ENCODE results near the gene AFP. TPM values are rescaled to one million over a fixed set of nuclear protein-coding genes. Genes with fewer than 3 reads are reported as not detected.

The AFP gene
- total RNA-seq, 1 donor from 2014 or later: not detected

DNA sequence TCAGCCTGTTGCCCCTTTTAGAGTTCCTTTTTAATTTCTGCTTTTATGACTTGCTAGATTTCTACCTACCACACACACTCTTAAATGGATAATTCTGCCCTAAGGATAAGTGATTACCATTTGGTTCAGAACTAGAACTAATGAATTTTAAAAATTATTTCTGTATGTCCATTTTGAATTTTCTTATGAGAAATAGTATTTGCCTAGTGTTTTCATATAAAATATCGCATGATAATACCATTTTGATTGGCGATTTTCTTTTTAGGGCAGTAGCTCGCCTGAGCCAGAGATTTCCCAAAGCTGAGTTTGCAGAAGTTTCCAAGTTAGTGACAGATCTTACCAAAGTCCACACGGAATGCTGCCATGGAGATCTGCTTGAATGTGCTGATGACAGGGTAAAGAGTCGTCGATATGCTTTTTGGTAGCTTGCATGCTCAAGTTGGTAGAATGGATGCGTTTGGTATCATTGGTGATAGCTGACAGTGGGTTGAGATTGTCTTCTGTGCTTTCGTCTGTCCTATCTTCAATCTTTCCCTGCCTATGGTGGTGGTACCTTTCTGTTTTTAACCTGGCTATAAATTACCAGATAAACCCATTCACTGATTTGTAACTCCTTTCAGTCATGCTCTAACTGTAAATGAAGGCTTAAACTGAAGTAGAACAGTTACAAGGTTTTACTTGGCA, 24.1 kb upstream of the AFP start:
- intact Hi-C loops (cut with micrococcal nuclease): no loop called here
- no peak for ATAC-seq
- DNase-seq: no peak

DNA sequence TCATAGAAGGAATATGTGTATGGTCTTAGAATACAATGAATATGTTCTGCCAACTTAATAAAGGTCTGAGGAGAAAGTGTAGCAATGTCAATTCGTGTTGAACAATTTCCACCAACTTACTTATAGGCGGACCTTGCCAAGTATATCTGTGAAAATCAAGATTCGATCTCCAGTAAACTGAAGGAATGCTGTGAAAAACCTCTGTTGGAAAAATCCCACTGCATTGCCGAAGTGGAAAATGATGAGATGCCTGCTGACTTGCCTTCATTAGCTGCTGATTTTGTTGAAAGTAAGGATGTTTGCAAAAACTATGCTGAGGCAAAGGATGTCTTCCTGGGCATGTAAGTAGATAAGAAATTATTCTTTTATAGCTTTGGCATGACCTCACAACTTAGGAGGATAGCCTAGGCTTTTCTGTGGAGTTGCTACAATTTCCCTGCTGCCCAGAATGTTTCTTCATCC, 22.7 kb upstream of the AFP start:
- no peak for DNase-seq
- ATAC-seq: no peak
- intact Hi-C loops (cut with micrococcal nuclease): no loop called here

- no peak for ATAC-seq
- no peak for DNase-seq
- intact Hi-C loops (cut with micrococcal nuclease): no loop called here
Observed at GRCh38 chr4:73414936-73415271, 21.1 kb upstream of the AFP start.

- no peak for ATAC-seq
- intact Hi-C loops (cut with micrococcal nuclease): no loop called here
- DNase-seq: no peak
Observed at GRCh38 chr4:73415807-73416238, 20.2 kb upstream of the AFP start.

DNA sequence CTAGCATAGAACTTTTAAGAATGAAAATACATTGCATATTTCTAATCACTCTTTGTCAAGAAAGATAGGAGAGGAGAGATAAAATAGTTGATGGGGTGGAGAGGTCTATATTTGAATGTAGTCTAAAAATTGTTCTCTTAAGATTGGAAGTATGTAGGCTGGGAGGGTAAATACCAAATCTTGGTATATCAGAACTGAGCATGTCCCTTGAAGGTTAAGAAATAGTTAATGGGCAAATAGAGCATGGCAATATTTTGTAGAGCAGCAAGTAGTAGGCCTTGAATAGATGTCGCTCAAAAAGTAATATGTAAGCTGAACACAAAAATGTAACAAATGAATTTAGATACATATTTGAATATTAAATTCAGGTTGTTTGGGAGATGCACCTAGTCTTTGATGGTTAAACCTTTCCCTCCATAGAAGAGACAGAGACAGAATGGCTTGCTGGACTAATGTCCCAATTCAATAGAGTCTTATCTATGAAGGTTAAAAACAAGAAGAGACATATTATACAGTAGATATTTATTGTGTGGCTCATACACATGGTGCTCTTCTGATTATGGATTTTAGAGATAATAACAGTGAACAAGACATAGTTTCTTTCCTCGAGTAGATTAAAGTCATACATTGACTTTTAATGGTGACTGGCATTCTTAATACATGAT, 19.5 kb upstream of the AFP start:
- no peak for DNase-seq
- ATAC-seq: no peak
- intact Hi-C loops (cut with micrococcal nuclease): no loop called here

DNA sequence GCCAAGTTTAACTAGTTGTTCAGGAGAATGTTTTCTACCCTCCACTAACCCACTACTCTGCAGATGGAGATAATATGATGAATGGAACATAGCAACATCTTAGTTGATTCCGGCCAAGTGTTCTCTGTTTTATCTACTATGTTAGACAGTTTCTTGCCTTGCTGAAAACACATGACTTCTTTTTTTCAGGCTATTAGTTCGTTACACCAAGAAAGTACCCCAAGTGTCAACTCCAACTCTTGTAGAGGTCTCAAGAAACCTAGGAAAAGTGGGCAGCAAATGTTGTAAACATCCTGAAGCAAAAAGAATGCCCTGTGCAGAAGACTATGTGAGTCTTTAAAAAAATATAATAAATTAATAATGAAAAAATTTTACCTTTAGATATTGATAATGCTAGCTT, 18.7 kb upstream of the AFP start:
- DNase-seq (no peak), ATAC-seq (no peak)
- intact Hi-C loops (cut with micrococcal nuclease): no loop called here

DNA sequence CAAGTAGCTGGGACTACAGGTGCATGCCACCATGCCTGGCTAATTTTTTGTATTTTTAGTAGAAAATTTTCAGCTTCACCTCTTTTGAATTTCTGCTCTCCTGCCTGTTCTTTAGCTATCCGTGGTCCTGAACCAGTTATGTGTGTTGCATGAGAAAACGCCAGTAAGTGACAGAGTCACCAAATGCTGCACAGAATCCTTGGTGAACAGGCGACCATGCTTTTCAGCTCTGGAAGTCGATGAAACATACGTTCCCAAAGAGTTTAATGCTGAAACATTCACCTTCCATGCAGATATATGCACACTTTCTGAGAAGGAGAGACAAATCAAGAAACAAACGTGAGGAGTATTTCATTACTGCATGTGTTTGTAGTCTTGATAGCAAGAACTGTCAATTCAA, 18.0 kb upstream of the AFP start:
- intact Hi-C loops (cut with micrococcal nuclease): no loop called here
- DNase-seq (no peak), ATAC-seq (no peak)

GRCh38 chr4:73418677-73419076, 17.3 kb upstream of the AFP start:
- intact Hi-C loops (cut with micrococcal nuclease): no loop called here
- no peak for ATAC-seq
- DNase-seq: no peak

- no peak for DNase-seq
- intact Hi-C loops (cut with micrococcal nuclease): no loop called here
- no peak for ATAC-seq
Observed at GRCh38 chr4:73419106-73420038, 16.6 kb upstream of the AFP start.

DNA sequence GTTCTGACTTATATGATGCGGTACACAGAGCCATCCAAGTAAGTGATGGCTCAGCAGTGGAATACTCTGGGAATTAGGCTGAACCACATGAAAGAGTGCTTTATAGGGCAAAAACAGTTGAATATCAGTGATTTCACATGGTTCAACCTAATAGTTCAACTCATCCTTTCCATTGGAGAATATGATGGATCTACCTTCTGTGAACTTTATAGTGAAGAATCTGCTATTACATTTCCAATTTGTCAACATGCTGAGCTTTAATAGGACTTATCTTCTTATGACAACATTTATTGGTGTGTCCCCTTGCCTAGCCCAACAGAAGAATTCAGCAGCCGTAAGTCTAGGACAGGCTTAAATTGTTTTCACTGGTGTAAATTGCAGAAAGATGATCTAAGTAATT, 15.4 kb upstream of the AFP start:
- no peak for ATAC-seq
- no peak for DNase-seq
- intact Hi-C loops (cut with micrococcal nuclease): no loop called here

DNA sequence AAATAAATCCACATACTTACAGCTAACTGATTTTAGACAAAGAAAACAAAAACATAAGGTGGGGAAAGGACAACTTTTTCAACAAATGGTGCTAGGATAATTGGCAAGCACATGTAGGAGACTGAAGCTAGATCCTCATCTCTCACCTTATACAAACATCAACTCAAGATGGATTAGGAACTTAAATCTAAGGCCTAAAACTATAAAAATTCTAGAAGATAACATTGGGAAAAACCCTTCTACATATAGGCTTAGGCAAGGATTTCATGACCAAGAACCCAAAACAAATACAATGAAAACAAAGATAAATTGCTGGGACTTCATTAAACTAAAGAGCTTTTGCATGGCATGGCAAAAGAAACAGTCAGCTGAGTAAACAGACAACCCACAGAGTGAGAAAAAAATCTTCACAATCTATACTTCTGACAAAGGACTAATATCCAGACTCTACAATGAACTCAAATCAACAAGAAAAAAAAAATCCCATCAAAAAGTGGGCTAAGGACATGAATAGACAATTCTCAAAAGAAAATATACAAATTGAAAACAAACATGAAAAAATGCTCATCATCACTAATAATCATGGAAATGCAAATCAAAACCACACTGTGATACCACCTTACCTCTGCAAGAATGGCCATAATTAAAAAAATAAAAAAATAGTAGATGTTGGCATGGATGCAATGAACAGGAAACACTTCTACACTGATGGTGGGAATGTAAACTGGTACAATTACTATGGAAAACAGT, 14.1 kb upstream of the AFP start:
- no peak for DNase-seq
- no peak for ATAC-seq
- intact Hi-C loops (cut with micrococcal nuclease): no loop called here

DNA sequence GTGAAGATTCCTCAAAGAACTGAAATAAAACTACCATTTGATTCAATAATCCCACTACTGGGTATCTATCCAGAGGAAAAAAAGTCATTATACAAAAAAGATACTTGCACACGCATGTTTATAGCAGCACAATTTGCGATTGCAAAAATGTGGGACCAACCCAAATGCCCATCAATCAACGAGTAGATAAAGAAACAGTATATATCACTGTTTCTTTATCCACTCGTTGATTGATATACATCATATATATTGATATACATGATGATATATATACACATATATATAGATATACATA, 13.6 kb upstream of the AFP start:
- DNase-seq (no peak), ATAC-seq (no peak)
- intact Hi-C loops (cut with micrococcal nuclease): no loop called here

DNA sequence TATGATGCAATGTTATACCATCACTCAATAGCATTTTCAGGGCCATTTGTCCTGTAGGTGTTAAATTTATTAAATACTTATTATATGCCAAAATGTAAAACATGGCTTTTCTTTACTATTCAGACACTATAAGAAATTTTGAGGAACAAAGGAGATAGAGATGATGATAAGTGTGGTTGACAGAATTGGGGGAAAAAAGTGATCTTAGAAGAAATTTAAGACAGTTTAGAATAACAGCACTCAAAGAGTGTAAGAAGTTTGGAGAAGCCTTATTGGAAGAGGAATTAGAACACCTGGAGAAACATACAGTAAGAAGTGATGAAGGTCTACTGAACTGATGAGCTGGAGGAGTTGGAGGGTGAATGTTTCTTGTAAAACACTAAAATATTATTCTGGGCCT, 12.8 kb upstream of the AFP start:
- ATAC-seq (no peak), DNase-seq (no peak)
- intact Hi-C loops (cut with micrococcal nuclease): no loop called here

- DNase-seq: no peak
- intact Hi-C loops (cut with micrococcal nuclease): no loop called here
- no peak for ATAC-seq
Observed at GRCh38 chr4:73426666-73427065, 9.4 kb upstream of the AFP start.

- ATAC-seq (no peak), DNase-seq (no peak)
- intact Hi-C loops (cut with micrococcal nuclease): no loop called here
Observed at GRCh38 chr4:73429118-73429517, 6.9 kb upstream of the AFP start.

- intact Hi-C loops (cut with micrococcal nuclease): no loop called here
- ATAC-seq: no peak
- no peak for DNase-seq
Observed at GRCh38 chr4:73429826-73430587, 6.0 kb upstream of the AFP start.

- intact Hi-C loops (cut with micrococcal nuclease): no loop called here
- no peak for DNase-seq
- no peak for ATAC-seq
Observed at GRCh38 chr4:73431813-73432168, 4.2 kb upstream of the AFP start.

GRCh38 chr4:73432169-73433000, 3.6 kb upstream of the AFP start:
- DNase-seq: no peak
- no peak for ATAC-seq
- intact Hi-C loops (cut with micrococcal nuclease): no loop called here

Measured in left ventricle myocardium superior (tissue), 1 donor.